H9 (cell line): ENCODE data around the gene GORASP1. TPM values are rescaled to one million over a fixed set of nuclear protein-coding genes. Genes with fewer than 3 reads are reported as not detected.

Source experiments
- DNase-seq: peaks from one replicate; pipeline ENCODE4 v3.0.0-alpha.2; 2017
- H2AFZ ChIP-seq: one replicate; pipeline ENCODE4 v1.6.1; 2013; ENCODE audit warnings: mild to moderate bottlenecking, low read length, control low read depth, moderate library complexity
- H2AK5ac ChIP-seq: 2 replicates; pipeline ENCODE4 v1.6.1; 2013; ENCODE audit warnings: low read length, control low read depth, mixed read lengths; ENCODE audit not compliant: insufficient read length
- H2BK120ac ChIP-seq: one replicate; pipeline ENCODE4 v1.6.1; 2013; ENCODE audit warnings: low read depth, mild to moderate bottlenecking, low read length, control low read depth, inconsistent platforms; ENCODE audit not compliant: poor library complexity, severe bottlenecking
- H2BK12ac ChIP-seq: 2 replicates; pipeline ENCODE4 v1.6.1; 2013; ENCODE audit warnings: low read length, control low read depth, mixed read lengths, low read depth; ENCODE audit not compliant: insufficient read length
- H2BK15ac ChIP-seq: 2 replicates; pipeline ENCODE4 v1.6.1; 2013; ENCODE audit warnings: low read depth, low read length, control low read depth
- H2BK20ac ChIP-seq: one replicate; pipeline ENCODE4 v1.6.1; 2013; ENCODE audit warnings: low read depth, mild to moderate bottlenecking, low read length, control low read depth, inconsistent platforms; ENCODE audit not compliant: poor library complexity, severe bottlenecking
- H2BK5ac ChIP-seq: 2 replicates; pipeline ENCODE4 v1.6.1; 2013; ENCODE audit warnings: low read length, control low read depth, mixed read lengths; ENCODE audit not compliant: insufficient read length
- H3K14ac ChIP-seq: 2 replicates; pipeline ENCODE4 v1.6.1; 2013; ENCODE audit warnings: low read length, control low read depth; ENCODE audit not compliant: insufficient read depth
- H3K18ac ChIP-seq: 2 replicates; pipeline ENCODE4 v1.6.1; 2013; ENCODE audit warnings: low read depth, mild to moderate bottlenecking, mixed read lengths, low read length, control low read depth; ENCODE audit not compliant: insufficient read length
- H3K23ac ChIP-seq: 2 replicates; pipeline ENCODE4 v1.6.1; 2013; ENCODE audit warnings: low read length, control low read depth, mixed read lengths, low read depth; ENCODE audit not compliant: insufficient read length
- H3K23me2 ChIP-seq: 2 replicates; pipeline ENCODE4 v1.6.1; 2013; ENCODE audit warnings: low read depth, mild to moderate bottlenecking, mixed read lengths, low read length, control low read depth; ENCODE audit not compliant: insufficient read length, poor library complexity, severe bottlenecking
- H3K27ac ChIP-seq: 2 replicates; pipeline ENCODE4 v1.5.1; 2013; ENCODE audit warnings: low read length, control low read depth, mixed read lengths, low read depth; ENCODE audit not compliant: insufficient read length
- H3K27me3 ChIP-seq: 2 replicates; pipeline ENCODE4 v1.6.1; 2013; ENCODE audit warnings: low read length, control low read depth, inconsistent platforms; ENCODE audit not compliant: insufficient read depth
- H3K4ac ChIP-seq: 2 replicates; pipeline ENCODE4 v1.6.1; 2013; ENCODE audit warnings: low read depth, mild to moderate bottlenecking, control low read depth, inconsistent platforms, low read length, moderate library complexity
- H3K4me1 ChIP-seq: 2 replicates; pipeline ENCODE4 v1.6.1; 2013; ENCODE audit warnings: low read length, control low read depth, inconsistent platforms; ENCODE audit not compliant: insufficient read depth
- H3K4me2 ChIP-seq: 2 replicates; pipeline ENCODE4 v1.6.1; 2013; ENCODE audit warnings: low read length, control low read depth, mixed read lengths; ENCODE audit not compliant: insufficient read length, insufficient read depth
- H3K56ac ChIP-seq: 2 replicates; pipeline ENCODE4 v1.6.1; 2013; ENCODE audit warnings: low read depth, mild to moderate bottlenecking, mixed read lengths, low read length, control low read depth; ENCODE audit not compliant: insufficient read length
- H3K79me1 ChIP-seq: 2 replicates; pipeline ENCODE4 v1.6.1; 2013; ENCODE audit warnings: low read depth, mild to moderate bottlenecking, moderate library complexity, low read length, control low read depth, inconsistent platforms; ENCODE audit not compliant: insufficient read depth, poor library complexity, severe bottlenecking
- H3K79me2 ChIP-seq: 2 replicates; pipeline ENCODE4 v1.6.1; 2013; ENCODE audit warnings: low read length, control low read depth, inconsistent platforms; ENCODE audit not compliant: insufficient read depth
- H3K9ac ChIP-seq: 2 replicates; pipeline ENCODE4 v1.6.1; 2013; ENCODE audit warnings: low read length, control low read depth, mixed read lengths; ENCODE audit not compliant: insufficient read length; ENCODE audit errors: extremely low read depth
- H3K9me3 ChIP-seq: one replicate; pipeline ENCODE4 v1.6.1; 2013; ENCODE audit warnings: low read depth, low read length, inconsistent platforms; ENCODE audit not compliant: control insufficient read depth
- H3T11ph ChIP-seq: one replicate; pipeline ENCODE4 v1.6.1; 2013; ENCODE audit warnings: mild to moderate bottlenecking, low read length, control low read depth, inconsistent platforms
- H4K20me1 ChIP-seq: one replicate; pipeline ENCODE4 v1.6.1; 2013; ENCODE audit not compliant: control insufficient read depth, insufficient read length, insufficient read depth
- H4K5ac ChIP-seq: 2 replicates; pipeline ENCODE4 v1.6.1; 2013; ENCODE audit warnings: low read depth, mild to moderate bottlenecking, mixed read lengths, low read length, control low read depth; ENCODE audit not compliant: insufficient read length
- H4K8ac ChIP-seq: replicated peaks from 2 replicates; pipeline ENCODE4 v1.6.1; 2013; ENCODE audit warnings: low read length, control low read depth, mixed read lengths, low read depth; ENCODE audit not compliant: insufficient read length
- H4K91ac ChIP-seq: 2 replicates; pipeline ENCODE4 v1.6.1; 2013; ENCODE audit warnings: low read depth, mild to moderate bottlenecking, moderate library complexity, mixed read lengths, low read length, control low read depth; ENCODE audit not compliant: insufficient read length
- H3K27ac Mint-ChIP-seq, 3 experiments: 2 replicates in 2 of 3; 3 replicates in 1 of 3; pipeline ENCODE4 v1.8.0; 2020 to 2021; ENCODE audit warnings: mixed read lengths in 3 of 3, mild to moderate bottlenecking in 1 of 3, moderate library complexity in 1 of 3
- H3K27me3 Mint-ChIP-seq: 2 replicates; pipeline ENCODE4 v1.8.0; 2021; ENCODE audit warnings: low read depth, mild to moderate bottlenecking, moderate library complexity, mixed read lengths
- H3K36me3 Mint-ChIP-seq, 3 experiments: 2 replicates in 2 of 3; 3 replicates in 1 of 3; pipeline ENCODE4 v1.8.0; 2020 to 2021; ENCODE audit warnings: low read depth in 3 of 3, mixed read lengths in 3 of 3; ENCODE audit not compliant: insufficient read depth in 1 of 3
- H3K4me1 Mint-ChIP-seq, 2 experiments: 2 replicates each; pipeline ENCODE4 v1.8.0; 2020; ENCODE audit warnings: mixed read lengths in 2 of 2
- H3K4me3 Mint-ChIP-seq, 2 experiments: 2 replicates in 1 of 2; 3 replicates in 1 of 2; pipeline ENCODE4 v1.8.0; 2020 to 2021; ENCODE audit warnings: mild to moderate bottlenecking in 2 of 2, mixed read lengths in 2 of 2, moderate library complexity in 1 of 2
- H3K9me3 Mint-ChIP-seq, 2 experiments: 2 replicates in 1 of 2; 3 replicates in 1 of 2; pipeline ENCODE4 v1.8.0; 2020; ENCODE audit warnings: mild to moderate bottlenecking in 2 of 2, mixed read lengths in 2 of 2, moderate library complexity in 1 of 2
- CTCF ChIP-seq: fragments of 200-600 bp; sonication (generic); conservative IDR thresholded peaks from 3 replicates; pipeline ENCODE4 v1.8.0; 2021; ENCODE audit warnings: antibody characterized with exemption, mild to moderate bottlenecking
- WGBS: extraction: QIAGEN DNeasy Blood & Tissue Kit; methylation state at CpG from one replicate; pipeline ENCODE4 v1.1.7; 2013; ENCODE audit warnings: missing lambda C conversion rate, low lambda C conversion rate, mixed read lengths; ENCODE audit not compliant: insufficient read length; ENCODE audit errors: extremely low coverage; 5-methylcytosine and 5-hydroxymethylcytosine counted together
- total RNA-seq: library from RNA; stranded (reverse); gene quantifications from 2 replicates; pipeline ENCODE4 v1.2.1, GENCODE V29; 2021

GORASP1 gene
- total RNA-seq, 1 experiment from 2014 or later, result 37.4 TPM

- no peak overlapping the region for H2AFZ ChIP-seq
- no peak overlapping the region for H3K4ac ChIP-seq
- no peak for DNase-seq
- H3K56ac ChIP-seq, result no peak overlapping the region
- H4K5ac ChIP-seq, result no peak overlapping the region
- H3K4me2 ChIP-seq, result no peak overlapping the region
- Mint-ChIP-seq H3K9me3 (no peaks in the 10 kb centered on the region), H3K27ac (no peak overlapping the region), H3K27me3 (peaks cover 1% of the 10 kb centered on the region; the same call in 1 of the 2 replicates), H3K4me3 (no peak overlapping the region), H3K36me3 (no peaks in the 10 kb centered on the region), H3K4me1 (peaks cover 10 to 15% of the 10 kb centered on the region in 2 experiments)
- no peak overlapping the region for H3K23ac ChIP-seq
- H4K20me1 ChIP-seq, result peaks cover 2% of the 10 kb centered on the region
- H3K18ac ChIP-seq, result no peak overlapping the region
- no peaks in the 10 kb centered on the region; the same call in 1 of the 2 replicates for H3K4me1 ChIP-seq
- no peak overlapping the region for H4K91ac ChIP-seq
- no peak overlapping the region for H2BK5ac ChIP-seq
- no peak overlapping the region for H2AK5ac ChIP-seq
- H2BK15ac ChIP-seq, result no peak overlapping the region
- H3K9me3 ChIP-seq, result no peaks in the 10 kb centered on the region
- H4K8ac ChIP-seq, result no peak overlapping the region
- no peaks in the 10 kb centered on the region for H3K23me2 ChIP-seq
- WGBS, result no CpG with 5 or more reads among the region's 1 CpG
- no peak for TF ChIP-seq CTCF
- no peak overlapping the region for H3K14ac ChIP-seq
- no peak overlapping the region for H3T11ph ChIP-seq
- H3K9ac ChIP-seq, result no peak overlapping the region
- H3K79me2 ChIP-seq, result no peaks in the 10 kb centered on the region
- H3K79me1 ChIP-seq, result no peaks in the 10 kb centered on the region
- H3K27ac ChIP-seq, result no peak overlapping the region
- H2BK20ac ChIP-seq, result no peak overlapping the region
- no peak overlapping the region for H2BK12ac ChIP-seq
- no peak overlapping the region for H2BK120ac ChIP-seq
- no peaks in the 10 kb centered on the region for H3K27me3 ChIP-seq
Observed at GRCh38 chr3:39127908-39128304, 20.5 kb upstream of the GORASP1 start.
